ENCODE data around the gene ARHGAP27.

The ARHGAP27 gene

DNA sequence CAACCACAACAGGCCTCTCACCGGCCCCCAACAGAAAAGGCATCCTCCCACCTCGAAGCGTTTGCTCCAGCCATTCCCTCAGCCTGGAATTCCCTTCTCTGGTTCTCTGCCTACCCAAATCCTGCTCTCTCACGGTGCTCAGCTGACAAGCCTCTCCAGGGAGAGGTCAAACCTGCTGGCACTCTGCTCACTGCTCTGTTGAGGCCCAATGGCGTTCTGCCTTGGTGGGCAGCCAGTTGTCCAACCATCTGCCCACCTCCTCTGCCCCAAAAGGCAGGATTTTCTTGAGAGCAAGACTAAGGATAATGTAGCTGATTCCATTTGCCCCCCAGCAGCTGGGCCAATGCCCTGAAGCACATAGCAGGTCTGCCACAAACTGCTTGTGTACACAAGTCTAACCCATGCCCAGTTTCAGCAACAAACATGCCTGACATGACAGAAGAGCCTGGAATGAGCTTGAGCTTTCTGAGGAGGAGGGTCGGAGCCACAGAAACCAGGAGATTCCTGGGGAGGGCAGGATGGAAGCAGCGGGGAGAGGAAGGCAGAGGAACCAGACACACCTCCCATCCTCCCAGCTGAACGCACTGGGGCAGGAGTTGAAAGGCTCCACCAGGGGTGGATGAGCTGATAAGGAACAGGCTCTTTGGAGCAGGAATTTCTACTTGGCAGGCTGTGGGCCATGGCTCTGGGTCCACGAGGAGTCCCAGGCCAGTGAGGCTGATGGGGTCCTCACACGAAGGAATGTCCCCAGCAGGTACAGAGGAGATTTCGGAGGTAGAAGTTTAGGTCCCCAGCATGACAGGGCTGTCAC lies 23.9 kb downstream of the ARHGAP27 start:
- DNase-seq = no peak

DNA sequence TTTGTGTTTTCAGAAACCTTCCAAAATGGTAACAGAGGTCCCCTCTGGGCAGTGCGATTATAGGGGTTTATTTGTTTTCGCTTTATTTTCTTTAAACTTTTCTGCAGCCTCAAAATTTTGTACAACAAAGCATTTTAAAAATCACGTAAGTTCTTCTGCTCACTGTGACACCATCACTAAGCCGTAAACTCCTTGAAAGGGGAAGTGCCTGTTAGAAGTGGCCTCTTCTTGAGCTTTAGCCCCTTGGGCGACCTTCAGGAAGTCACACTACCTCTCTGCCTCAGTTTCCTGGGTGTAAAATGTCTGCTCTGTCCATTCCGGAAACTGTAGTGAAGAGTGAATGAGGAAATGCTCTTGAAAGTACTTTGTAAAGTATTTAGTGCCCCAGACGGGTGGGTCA lies 26.6 kb downstream of the ARHGAP27 start:
- DNase-seq = no peak

DNA sequence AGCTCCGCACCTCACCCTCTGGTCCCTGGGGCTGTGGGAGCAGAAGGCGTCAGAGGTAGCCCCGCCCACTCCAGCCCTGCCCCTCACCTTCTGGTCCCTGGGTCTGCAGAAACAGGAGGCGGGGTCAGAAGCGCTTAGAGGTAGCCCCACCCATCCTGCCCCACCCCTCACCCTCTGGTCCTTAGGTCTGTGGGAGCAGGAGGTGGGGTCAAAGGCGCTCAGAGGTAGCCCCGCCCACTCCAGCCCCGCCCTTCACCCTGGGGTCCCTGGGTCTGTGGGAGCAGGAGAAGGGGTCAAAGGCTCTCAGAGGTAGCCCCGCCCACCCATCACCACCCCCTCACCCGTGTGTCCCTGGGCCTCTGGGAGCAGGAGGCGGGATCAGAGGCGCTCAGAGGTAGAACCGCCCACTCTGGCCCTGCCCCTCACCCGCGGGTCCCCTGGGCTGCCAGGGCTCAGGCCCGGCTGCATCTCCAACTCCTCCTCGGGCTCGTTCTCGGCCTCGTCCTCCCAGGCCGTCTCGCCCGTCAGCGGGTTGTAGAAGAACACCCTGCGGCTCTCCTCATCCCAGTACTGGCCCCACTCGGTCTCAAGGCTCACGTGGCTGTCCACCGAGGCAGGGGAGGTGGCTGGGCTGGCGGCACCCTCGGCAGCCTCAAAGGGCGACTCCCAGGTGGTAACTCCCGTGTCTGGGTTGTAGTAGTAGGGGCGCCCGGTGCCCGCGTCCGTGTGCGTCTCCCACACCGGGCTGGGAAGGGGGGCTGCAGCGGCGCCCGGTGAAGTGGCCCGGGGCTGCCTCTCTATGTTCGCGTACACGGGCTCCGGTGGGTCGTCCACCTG lies 27.2 kb downstream of the ARHGAP27 start:
- no peak for DNase-seq

DNA sequence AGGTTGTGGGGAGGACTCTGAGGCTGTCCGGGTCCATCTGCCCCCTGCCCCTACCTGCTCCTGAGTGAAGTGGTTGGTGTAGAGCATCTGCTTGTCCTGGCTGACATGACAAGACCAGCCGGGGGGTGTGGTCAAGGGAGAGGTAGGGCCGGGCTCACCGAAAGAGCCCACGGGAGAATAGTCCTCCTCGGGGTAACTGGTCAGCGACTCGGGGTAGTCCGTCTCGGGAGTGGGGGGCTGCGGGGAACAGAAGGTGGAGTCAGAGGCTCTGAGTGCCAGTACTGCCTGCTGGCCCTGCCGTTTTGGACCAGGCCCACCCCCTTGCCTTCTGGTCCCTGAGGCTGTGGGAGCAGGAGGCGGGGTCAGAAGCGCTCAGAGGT lies 27.8 kb downstream of the ARHGAP27 start:
- DNase-seq = no peak

DNA sequence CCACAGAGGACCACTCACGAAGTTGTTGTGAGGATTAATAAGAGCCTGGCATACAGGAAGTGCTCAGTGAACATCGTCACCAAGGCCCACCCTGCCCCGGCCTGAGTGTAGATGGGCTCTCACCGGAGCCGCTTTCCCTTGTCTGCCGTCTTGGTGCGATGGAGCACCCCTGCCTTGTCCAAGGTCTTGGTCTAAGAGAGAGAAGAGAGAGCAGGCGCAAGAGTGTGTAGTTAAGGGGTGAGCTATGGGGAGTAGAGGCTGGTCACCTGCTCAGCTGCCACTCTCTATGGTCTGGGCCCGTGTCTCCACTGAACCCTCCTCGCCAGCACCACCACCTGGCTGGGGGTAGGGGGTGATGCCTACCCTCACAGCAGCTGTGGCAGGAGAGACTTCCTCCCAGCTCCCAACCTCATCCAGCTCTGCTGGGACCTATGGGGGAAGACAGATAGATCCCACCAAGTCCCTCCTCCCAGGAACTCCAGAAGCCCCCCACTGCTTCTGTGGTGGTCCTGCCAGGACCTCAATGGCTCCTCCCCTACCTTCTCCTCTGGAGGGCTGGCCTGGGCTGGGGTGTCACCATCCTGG lies 28.7 kb downstream of the ARHGAP27 start:
- no peak for DNase-seq

DNA sequence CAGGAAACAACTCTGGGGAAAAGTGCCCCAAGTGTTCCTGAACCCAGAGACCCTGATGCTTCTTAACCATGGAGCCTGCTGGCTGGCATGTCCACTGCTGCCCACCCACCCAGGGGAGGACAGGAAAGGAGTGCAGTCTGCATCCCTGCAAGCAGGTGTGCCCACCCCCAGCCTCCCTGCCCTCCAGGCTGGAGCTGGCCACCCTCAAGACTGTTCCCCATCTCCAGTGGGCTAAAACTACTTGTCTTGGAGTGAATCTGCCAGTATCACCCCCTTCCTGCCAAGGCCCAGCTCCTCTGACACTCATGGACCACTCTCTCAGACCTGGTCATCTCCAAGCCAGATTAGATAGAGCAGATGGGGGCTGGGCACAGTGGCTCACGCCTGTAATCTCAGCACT lies 29.8 kb downstream of the ARHGAP27 start:
- no peak for DNase-seq

DNA sequence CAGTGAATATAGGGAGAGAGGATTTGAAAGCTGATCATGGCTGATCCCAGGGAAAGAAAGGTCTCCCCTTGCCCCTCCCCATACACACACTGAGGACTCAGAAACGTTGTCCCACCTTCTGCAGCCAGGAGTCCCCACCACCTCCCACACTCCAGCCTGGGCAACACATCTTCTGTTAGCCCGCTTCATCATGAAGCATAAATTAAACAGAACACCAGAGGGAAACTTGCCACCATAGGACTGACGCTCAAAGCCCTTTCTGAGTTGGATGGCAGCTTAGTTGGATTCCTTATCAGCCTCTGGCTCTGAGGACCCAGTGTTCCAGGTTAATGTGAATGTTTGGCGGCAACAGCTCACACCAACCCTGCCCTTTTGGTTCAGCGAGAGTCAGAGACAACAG lies 33.9 kb downstream of the ARHGAP27 start:
- no peak for DNase-seq

DNA sequence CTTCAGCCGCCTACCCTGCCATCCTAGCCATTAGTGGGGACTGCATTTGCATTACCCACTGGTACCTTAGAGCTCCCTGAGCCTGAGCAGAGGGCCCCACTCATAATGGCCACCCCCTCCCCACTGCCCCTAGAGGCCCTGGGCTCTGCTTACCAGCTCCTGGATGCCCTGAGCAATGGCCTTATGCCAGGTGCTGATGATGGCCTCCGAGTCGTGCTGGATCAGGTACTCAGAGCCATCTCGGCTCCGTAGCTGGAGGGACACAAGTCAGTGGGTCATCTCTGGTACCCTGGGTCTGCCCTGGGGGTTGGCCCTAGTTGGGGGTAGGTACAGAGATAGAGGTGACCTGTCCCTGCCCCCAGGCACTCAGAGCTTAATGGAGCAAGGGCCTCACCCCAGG lies 34.9 kb downstream of the ARHGAP27 start:
- DNase-seq = no peak

DNA sequence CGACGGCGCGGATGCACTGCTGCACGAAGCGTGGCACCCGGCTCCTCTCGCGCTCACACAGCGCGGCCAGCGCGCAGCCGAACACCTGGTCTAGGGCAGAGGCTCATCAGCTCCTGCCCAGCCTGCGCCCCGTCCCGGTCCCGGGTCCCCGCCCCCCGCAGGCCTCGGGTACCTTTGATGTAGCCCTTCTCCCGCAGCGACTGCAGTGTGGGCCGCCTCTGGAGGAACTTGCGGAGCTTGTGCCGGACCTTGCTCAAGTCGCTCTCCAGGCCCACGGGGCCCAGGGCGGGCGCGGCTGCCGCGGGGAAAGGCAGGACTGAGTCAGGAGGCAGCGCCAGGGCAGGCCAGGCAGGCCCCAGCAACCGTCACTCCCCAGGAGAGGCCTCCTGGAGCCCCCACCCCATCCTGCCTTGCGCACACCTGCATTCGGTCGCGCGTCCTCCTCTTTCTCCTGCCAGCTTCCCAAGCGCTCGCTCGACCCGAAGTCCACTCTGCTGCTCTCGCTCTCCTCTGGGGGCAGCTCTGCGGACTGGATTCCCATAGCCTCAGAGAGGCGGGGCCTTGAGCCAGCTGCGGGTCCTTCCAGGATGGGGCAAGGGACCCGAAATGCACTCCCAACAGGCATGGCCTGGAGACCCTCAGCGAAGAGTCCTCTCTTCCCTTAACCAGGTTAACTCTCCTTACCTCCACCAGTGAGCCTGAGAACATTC lies 36.0 kb downstream of the ARHGAP27 start:
- no peak for DNase-seq

DNA sequence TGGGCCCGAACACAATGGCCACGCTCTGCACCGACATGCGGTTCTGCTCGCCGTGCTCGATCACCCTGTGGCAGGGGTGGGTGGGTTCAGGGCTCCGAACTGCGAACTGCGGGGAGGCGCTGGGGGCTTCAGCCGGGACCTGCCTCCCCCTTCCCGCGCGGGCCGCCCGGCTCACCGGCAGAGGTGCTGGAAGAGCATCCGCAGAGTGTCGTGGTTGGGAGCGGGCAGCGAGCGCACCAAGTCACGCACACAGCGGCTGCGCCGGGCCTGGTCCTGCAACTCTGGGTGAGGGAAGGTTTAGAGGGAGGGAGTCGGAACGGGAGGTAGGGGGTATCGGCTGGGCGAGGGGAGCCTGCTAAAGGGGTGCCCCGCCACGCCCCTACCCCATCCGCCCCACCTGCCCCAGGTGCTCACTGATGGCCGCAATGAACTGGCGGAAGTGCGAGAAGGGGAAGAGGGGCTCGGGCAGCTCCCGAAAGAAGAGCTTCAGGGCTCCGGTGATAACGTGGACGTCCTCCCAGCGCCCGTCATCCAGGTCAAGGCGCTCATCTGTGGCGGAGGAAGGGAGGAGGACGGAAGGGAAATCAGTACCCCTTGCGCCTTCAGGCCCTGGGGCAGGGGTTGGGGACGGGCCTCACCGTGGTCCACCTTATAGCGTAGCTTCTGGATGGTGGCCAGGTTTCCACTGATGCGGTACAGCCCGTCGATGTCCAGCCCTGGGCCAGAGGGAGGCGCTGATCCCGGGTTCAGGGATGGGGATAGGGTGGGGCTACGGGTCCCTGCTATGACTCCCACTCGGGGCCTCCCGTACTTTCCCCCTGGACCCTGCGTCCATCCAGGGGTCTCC lies 36.9 kb downstream of the ARHGAP27 start:
- no peak for DNase-seq

DNA sequence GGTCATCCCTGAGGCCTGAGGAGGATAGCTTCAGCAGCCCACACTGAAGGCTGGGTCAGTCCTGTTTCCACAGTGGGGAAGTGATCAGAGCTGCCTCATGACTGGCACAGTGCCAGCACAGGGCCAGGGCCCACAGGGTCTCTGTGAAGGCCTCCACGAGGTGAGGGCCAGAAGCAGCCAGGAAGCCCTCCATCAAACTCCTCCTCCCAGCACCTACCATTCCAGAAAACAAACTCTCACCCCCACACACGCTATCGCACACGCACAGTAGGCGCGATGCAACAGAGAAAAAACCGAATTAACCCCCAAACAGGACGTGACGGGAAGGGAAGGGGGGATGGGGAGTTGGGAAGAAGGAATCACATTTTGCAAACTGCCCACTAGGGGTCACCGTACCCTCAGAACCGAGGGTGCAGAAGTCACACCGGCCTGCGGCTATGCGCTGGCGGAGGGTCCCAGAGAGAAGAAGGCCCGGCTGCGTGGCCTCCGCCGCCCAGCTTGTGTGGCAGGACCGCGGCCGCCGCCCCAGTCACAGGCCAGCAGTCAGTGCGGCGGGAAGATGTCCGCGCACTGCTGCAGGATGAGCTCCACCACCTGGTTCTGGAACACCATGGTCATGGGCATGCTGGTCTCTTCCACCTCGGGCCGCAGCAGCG lies 37.6 kb downstream of the ARHGAP27 start:
- peak; percentile 88 for DNase-seq

DNA sequence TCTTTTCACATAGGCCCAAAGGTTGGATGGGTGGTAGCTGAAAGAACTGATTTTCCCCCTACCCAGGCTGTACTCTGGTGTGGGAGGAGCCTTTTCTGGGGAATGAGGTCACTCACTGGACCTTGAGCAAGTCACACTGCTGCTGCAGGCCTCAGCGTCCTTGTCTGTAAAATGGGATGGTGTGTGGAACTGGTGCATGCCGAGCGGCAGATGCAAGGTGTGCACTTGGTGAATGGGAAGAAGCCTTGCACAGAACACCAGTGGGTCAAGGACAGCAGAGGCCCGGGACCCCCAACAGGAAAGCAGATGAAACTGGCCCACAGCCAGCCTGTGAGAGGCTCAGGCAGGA lies 38.1 kb downstream of the ARHGAP27 start:
- DNase-seq = no peak

DNA sequence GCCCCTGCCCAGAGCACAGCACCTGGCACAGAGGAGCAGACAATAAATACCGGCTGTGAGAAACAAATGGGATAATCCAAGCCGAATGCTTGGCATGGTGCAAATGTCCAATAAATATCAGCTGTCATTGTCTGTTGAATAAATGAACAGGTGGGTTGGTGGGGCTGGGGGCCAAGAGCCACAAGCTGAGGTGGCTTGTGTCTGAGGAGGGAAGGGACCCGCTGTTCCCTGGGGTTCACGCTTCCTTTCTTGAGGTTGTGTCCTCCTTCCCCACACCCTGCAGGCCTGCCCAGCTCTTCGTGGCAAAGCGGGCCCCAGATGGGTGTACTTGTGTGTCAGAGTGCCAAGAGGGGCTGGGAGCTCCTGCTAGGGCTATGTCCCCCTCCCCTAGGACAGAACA lies 38.6 kb downstream of the ARHGAP27 start:
- DNase-seq = no peak

DNA sequence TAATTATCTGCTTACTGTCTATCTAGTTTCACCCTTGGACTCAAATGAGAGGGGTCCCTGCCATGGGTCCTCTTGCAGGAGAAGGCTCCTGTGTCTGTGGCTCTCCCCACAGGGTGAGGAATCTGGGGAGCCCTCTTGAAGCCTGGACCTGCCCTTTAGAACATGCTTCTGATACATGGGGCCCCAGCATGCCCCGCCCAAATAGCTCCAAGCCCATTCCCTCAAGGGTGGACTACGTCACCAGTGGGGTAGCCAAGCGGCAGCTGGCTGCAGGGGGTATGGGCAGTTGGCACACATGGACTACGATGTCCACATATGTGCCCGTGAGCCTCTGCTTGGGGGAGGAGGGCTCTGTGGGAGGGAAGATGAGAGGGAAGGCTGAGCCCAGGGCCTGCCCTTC lies 39.3 kb downstream of the ARHGAP27 start:
- no peak for DNase-seq

DNA sequence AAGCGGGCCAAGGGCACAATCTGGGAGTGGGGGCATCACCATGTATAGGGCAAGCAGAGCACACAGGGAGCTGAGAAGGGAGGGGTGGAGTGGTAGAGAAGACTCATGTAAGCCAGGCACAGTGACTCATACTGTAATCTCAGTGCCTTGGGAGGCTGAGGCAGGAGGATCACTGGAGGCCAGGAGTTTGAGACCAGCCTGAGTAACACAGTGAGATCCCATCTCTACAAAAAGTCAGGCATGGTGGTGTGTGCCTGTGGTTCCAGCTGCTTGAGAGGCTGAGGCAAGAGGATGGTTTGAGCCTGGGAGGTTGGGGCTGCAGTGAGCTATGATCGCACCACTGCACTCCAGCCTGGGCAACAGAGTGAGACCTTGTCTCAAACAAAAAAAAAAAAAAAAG lies 40.8 kb downstream of the ARHGAP27 start:
- DNase-seq = no peak

DNA sequence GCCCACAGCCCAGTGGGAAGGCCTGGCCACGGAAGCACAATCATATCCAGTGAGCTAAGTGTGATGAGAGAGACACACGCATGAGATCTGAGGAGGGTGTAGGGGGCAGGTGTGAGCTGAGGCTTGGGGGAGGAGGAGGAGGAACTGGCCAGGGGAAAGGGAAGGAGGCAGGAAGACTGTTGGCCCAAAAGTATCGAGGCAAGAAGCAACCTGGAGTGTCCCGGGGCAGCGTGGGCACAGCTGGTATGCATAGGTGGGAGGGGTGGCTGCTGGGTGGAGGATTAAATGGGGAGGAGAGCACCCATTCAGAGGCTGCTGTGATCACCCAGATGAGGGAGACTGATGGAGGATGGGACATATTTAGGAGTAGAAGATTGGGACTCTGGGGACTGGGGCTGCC lies 41.4 kb downstream of the ARHGAP27 start:
- DNase-seq = no peak

DNA sequence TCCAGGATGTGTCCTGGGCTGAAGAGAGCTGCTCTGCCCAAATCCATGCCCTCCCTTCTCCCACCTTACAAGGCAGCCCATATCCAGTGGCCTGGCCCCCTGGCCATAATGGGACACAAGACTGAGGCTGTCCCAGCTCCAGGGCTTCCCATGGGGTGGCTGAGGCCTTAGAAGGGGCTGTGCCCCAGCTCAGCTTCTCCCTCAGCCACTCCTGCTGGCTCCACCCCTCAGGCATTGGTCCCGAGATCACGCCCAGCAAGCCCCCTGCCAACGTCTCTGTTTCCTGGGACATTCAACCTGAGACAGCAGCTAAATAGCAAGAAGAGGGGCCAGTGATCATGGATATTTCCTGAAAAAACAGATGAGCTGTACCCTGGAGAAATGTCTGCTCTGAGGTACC lies 43.3 kb downstream of the ARHGAP27 start:
- no peak for DNase-seq

DNA sequence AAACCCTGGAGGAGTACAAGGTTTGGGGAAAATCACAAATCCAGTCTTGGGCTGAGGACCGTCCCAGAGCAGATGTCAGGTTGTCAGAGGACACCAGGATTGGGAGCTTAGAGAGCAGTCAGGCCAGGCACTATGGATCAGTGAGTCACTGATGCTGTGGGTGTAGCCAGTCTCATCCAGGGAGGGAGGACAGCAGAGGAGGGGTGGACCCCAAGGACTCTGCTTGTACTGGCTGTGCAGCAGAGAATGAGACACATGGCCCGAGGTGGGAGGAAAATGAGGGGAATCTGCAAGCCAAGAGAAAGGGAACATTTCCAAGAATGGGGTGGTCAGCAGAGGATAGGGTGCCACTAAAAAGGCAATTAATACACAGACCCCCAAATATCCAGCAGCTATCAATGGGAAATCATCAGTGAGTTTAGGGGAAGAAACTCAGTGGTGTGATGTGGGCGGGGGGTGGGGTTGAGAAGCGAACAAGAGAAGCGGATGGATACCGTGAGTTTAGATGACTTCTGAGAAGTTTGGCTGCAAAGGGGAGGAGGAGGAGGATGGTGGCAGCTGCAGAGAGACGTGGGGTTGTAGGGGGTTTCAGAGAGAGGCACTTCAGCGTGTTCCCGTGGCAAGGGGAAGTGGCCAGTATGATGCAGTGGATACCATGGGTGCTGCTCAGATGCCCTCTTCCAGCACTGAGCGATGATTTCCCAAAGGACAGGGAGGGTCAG lies 43.9 kb downstream of the ARHGAP27 start:
- no peak for DNase-seq

DNA sequence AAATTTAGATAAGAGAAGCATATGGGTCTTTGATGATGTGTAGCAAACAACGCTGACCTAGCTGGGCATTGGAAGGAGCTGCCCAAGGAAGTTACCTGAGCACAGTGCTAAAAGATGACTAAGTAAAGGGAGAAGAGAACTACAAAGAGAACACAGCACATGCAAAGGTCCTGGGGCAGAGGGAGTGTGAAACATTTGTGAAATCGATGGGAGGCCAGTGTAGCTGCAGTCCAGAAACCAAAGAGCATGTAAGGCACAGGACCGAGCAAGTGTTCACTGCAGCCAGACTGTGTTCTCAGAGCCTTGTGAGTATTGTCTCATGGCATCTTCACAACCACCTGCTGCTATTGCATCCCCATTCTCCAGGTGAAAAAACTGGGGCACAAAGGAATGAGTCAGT lies 44.9 kb downstream of the ARHGAP27 start:
- no peak for DNase-seq

DNA sequence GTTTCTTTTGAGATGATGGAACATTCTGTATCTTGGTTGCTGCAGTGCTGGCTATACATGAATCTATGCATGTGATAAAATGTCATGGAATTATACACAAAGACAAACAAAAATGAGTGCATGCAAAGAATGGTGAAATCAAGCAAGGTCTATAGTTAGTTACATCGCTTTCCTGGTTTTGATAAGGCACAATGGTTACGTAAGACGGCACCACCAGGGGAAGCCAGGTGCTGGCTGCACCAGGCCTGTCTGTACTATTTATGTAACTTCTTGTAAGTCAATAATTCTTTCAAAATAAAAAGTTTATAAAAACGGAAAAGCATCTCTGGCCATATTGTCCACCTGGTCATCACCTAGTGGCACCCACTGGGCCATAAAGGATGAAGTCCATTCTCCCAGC lies 46.5 kb downstream of the ARHGAP27 start:
- DNase-seq = no peak

DNA sequence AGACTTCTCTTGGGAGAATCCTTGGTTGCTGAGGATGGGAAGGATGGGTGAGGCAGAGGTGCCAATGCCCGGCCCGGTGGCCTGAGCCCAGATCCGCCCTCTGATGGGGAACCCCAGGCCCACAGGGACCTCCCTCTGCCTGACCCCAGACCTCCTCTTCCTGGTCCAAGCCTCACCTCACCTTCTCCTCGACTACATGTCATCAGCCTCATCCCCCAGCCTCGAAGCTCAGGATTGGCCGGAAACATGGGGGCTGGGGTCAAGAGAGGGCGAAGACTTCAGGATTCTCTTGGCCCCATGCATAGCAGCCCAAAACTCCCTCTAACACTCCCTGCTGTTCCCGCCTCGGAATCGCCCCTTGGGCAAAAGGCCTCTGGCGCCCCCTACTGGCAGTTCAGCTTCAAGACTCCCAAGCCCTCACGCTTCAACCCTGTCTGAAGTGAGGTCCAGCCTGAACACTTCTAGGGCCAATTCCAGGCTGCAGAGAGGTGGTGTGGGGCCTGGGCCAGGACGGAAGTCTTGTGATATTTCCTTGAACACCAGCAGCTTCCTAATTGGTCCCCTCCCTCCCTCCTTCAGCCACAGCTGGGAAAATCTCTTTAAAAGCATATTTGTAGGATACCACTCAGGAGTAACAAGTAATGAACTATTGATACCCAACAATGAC lies 47.2 kb downstream of the ARHGAP27 start:
- DNase-seq = peak; percentile 60
